ENCODE measurements around the gene AKAP8L. TPM values are rescaled to one million over a fixed set of nuclear protein-coding genes. Genes with fewer than 3 reads are reported as not detected.

Gene AKAP8L
- total RNA-seq, 2 experiments from 2014 or later: 83.1 to 88.8 TPM

GRCh38 chr19:15441317-15441716, 22.5 kb upstream of the AKAP8L start:
- CTCF ChIA-PET: interaction anchor here (1.2 kb wide), 1 partner anchor 23 kb away, joined by 3 read pairs; the partner anchor contains the start of gene AKAP8L
- Mint-ChIP-seq H3K36me3 (ENCODE audit: low read depth) (no peaks in the 10 kb centered on the region), H3K4me1 (ENCODE audit: low read depth) (peaks cover 2% of the 10 kb centered on the region), H3K27ac (no peak overlapping the region), H3K9me3 (no peaks in the 10 kb centered on the region), H3K4me3 (no peak overlapping the region), H3K27me3 (no peaks in the 10 kb centered on the region)
- POLR2A ChIA-PET: interaction anchor here (0.6 to 1.2 kb wide), 3 partner anchors 8 to 110 kb away, joined by 3 read pairs; no protein-coding TSS in a partner anchor
- no peak for TF ChIP-seq CTCF (IDR thresholded peaks at IDR 0.05)
- intact Hi-C loops (cut with micrococcal nuclease): no loop called here
- ATAC-seq (no peak), DNase-seq (no peak)

GRCh38 chr19:15439821-15440641, 21.2 kb upstream of the AKAP8L start:
- no peaks in the 10 kb centered on the region for H3K27me3 Mint-ChIP-seq
- no peak for DNase-seq
- H3K4me3 Mint-ChIP-seq: no peak overlapping the region
- no peak overlapping the region for H3K27ac Mint-ChIP-seq
- no peaks in the 10 kb centered on the region for H3K9me3 Mint-ChIP-seq
- no peak for ATAC-seq
- no peaks in the 10 kb centered on the region for H3K36me3 Mint-ChIP-seq (ENCODE audit: low read depth)
- POLR2A ChIA-PET: interaction anchor here (1.4 to 1.5 kb wide), 2 partner anchors 19 to 21 kb away, joined by 3 to 5 read pairs; partner anchors contain the start of gene AKAP8L
- intact Hi-C loops (cut with micrococcal nuclease): no loop called here
- no peak for TF ChIP-seq CTCF (IDR thresholded peaks at IDR 0.05)
- H3K4me1 Mint-ChIP-seq (ENCODE audit: low read depth): peaks cover 4% of the 10 kb centered on the region
- CTCF ChIA-PET: interaction anchor here (0.9 kb wide), 1 partner anchor 116 kb away, joined by 3 read pairs; no protein-coding TSS in a partner anchor

- H3K27ac Mint-ChIP-seq: no peak overlapping the region
- no peak for TF ChIP-seq CTCF (IDR thresholded peaks at IDR 0.05)
- H3K9me3 Mint-ChIP-seq: no peaks in the 10 kb centered on the region
- no peaks in the 10 kb centered on the region for H3K27me3 Mint-ChIP-seq
- ATAC-seq (no peak), DNase-seq (no peak)
- intact Hi-C loops (cut with micrococcal nuclease): no loop called here
- H3K36me3 Mint-ChIP-seq (ENCODE audit: low read depth): no peaks in the 10 kb centered on the region
- H3K4me3 Mint-ChIP-seq: no peak overlapping the region
- peaks cover 4% of the 10 kb centered on the region for H3K4me1 Mint-ChIP-seq (ENCODE audit: low read depth)
- ChIA-PET CTCF (interaction anchor here (0.9 kb wide), 1 partner anchor 116 kb away, joined by 3 read pairs; no protein-coding TSS in a partner anchor), POLR2A (interaction anchor here (1.4 to 1.5 kb wide), 2 partner anchors 19 to 20 kb away, joined by 3 to 5 read pairs; partner anchors contain the start of gene AKAP8L)
Observed at GRCh38 chr19:15439078-15439799, 20.5 kb upstream of the AKAP8L start.

GRCh38 chr19:15438577-15438976, 19.8 kb upstream of the AKAP8L start:
- no peak for TF ChIP-seq CTCF (IDR thresholded peaks at IDR 0.05)
- H3K27me3 Mint-ChIP-seq: no peaks in the 10 kb centered on the region
- no peaks in the 10 kb centered on the region for H3K9me3 Mint-ChIP-seq
- ATAC-seq (no peak), DNase-seq (no peak)
- H3K4me3 Mint-ChIP-seq: no peak overlapping the region
- H3K36me3 Mint-ChIP-seq (ENCODE audit: low read depth): no peaks in the 10 kb centered on the region
- intact Hi-C loops (cut with micrococcal nuclease): no loop called here
- POLR2A ChIA-PET: interaction anchor here (0.9 to 1.5 kb wide), 3 partner anchors 18 to 29 kb away, joined by 3 to 5 read pairs (median 3); partner anchors contain the start of gene AKAP8L
- no peak overlapping the region for H3K27ac Mint-ChIP-seq
- CTCF ChIA-PET: no interaction called here
- H3K4me1 Mint-ChIP-seq (ENCODE audit: low read depth): peaks cover 4% of the 10 kb centered on the region
